Fibroblast of villous mesenchyme (primary cell): ENCODE data around the gene PFDN1. TPM values are rescaled to one million over a fixed set of nuclear protein-coding genes. Genes with fewer than 3 reads are reported as not detected.

Experiments used
- DNase-seq: peaks from one replicate; pipeline ENCODE4 v3.0.0-alpha.2; 2010; ENCODE audit warnings: low read depth
- H3K4me3 ChIP-seq: 2 replicates; pipeline ENCODE4 v1.5.1; 2011; ENCODE audit warnings: low read depth, mild to moderate bottlenecking, low read length
- CTCF ChIP-seq: IDR thresholded peaks from 2 replicates; pipeline ENCODE4 v1.5.1; 2012; ENCODE audit warnings: low read depth, mild to moderate bottlenecking, low read length; ENCODE audit not compliant: insufficient read depth
- total RNA-seq: library from RNA; depleted of rRNA; stranded (reverse); fragments of >200 nt; gene quantifications from 2 replicates; pipeline ENCODE4 v1.2.3, GENCODE V29; 2012

Gene PFDN1
- total RNA-seq, 1 donor: 69.1 TPM

- no peak overlapping the region for H3K4me3 ChIP-seq
- DNase-seq: no peak
- TF ChIP-seq CTCF: no peak
These were observed 36.7 kb upstream of the PFDN1 start for GRCh38 chr5:140339636-140340035.

- no peak for TF ChIP-seq CTCF
- DNase-seq: no peak
- H3K4me3 ChIP-seq: no peak overlapping the region
These were observed 36.0 kb upstream of the PFDN1 start for GRCh38 chr5:140338908-140339307.

GRCh38 chr5:140338336-140338735, 35.4 kb upstream of the PFDN1 start:
- TF ChIP-seq CTCF: no peak
- no peak for DNase-seq
- no peak overlapping the region for H3K4me3 ChIP-seq

GRCh38 chr5:140337880-140338279, 35.0 kb upstream of the PFDN1 start:
- TF ChIP-seq CTCF: no peak
- no peak overlapping the region for H3K4me3 ChIP-seq
- DNase-seq: no peak

DNA sequence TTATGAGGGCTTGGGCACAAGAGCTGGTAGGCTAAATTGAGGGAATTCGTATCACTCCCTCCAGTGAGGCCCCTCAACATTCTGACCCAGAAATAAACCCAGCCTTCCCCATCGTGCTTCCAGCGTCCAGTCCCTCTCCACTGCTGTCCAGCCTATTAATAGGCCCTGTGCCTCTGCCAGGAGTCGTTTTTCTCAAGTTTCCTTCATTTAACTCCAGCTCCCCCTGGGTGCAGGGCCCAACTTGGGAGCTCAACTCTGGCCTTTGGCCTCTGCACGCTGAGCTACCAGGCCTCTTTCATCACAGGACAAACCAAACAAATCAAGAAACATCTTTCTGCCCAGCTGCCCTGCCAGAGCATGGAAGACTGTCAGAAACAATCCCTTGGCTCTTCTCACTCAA, 33.5 kb upstream of the PFDN1 start:
- H3K4me3 ChIP-seq: no peak overlapping the region
- peak; percentile 6 for TF ChIP-seq CTCF
- peak; percentile 60 for DNase-seq

DNA sequence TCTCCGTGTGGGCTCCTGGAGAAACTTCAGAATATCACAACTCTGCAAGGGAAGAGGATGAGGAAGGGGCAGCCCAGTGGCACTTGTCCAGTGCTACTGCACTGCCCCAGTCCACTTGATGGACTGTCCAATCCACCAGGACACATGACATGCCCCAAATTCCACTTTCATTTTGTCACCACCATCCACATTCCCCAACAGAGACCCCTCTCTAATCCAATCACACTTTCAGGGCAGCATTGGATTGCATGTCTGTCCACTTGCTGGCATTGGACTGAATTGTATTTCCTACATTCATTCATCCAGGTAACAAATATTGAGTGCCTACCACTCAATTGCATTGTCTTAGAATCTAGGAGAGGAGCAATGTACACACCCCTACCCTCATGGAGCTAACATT, 28.7 kb upstream of the PFDN1 start:
- no peak for DNase-seq
- no peak for TF ChIP-seq CTCF
- H3K4me3 ChIP-seq: no peak overlapping the region

GRCh38 chr5:140329739-140330481, 27.0 kb upstream of the PFDN1 start:
- no peak for DNase-seq
- no peak overlapping the region for H3K4me3 ChIP-seq
- TF ChIP-seq CTCF: no peak
